Measurements from ENCODE around the gene WDR81.

DNA sequence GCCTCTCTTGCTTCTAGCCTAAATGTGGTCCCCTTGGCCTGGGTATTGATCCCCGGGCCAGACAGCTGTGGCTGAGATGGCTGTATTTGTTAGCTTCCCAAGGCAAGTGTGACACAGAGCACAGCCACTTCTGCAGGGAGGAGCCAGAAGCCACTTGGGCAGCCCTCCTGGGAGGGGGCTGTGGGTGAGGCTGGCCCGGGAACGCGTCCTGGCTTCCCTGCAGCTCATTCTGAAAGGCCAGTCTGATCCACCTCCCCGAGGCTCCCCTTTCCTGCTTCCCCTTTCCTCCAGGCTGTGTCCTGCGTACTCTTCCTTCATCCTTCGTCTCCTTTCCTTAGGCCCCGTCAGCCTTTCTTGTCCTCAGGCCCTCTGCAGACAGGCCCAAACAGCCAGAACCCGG lies 26.1 kb downstream of the WDR81 start:
- TF ChIP-seq ZFP3 (CRISPR knock-in tag; IDR thresholded peaks at IDR 0.05) (no peak), RARB (CRISPR knock-in tag; IDR thresholded peaks at IDR 0.05) (no peak), CSDC2 (CRISPR knock-in tag; IDR thresholded peaks at IDR 0.05) (no peak), ARNTL (CRISPR knock-in tag; IDR thresholded peaks at IDR 0.05; ENCODE audit: borderline replicate concordance, low read depth) (no peak), ZNF8 (CRISPR knock-in tag; IDR thresholded peaks at IDR 0.05) (no peak), PPARA (CRISPR knock-in tag; IDR thresholded peaks at IDR 0.05; ENCODE audit: borderline replicate concordance) (no peak), SNAI2 (CRISPR knock-in tag; IDR thresholded peaks at IDR 0.05) (no peak)
- TF ChIP-seq, protein P1, sequence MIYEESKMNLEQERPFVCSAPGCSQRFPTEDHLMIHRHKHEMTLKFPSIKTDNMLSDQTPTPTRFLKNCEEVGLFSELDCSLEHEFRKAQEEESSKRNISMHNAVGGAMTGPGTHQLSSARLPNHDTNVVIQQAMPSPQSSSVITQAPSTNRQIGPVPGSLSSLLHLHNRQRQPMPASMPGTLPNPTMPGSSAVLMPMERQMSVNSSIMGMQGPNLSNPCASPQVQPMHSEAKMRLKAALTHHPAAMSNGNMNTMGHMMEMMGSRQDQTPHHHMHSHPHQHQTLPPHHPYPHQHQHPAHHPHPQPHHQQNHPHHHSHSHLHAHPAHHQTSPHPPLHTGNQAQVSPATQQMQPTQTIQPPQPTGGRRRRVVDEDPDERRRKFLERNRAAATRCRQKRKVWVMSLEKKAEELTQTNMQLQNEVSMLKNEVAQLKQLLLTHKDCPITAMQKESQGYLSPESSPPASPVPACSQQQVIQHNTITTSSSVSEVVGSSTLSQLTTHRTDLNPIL (CRISPR knock-in tag; IDR thresholded peaks at IDR 0.05; ENCODE audit: low read depth): no peak
- TF ChIP-seq, protein P2, sequence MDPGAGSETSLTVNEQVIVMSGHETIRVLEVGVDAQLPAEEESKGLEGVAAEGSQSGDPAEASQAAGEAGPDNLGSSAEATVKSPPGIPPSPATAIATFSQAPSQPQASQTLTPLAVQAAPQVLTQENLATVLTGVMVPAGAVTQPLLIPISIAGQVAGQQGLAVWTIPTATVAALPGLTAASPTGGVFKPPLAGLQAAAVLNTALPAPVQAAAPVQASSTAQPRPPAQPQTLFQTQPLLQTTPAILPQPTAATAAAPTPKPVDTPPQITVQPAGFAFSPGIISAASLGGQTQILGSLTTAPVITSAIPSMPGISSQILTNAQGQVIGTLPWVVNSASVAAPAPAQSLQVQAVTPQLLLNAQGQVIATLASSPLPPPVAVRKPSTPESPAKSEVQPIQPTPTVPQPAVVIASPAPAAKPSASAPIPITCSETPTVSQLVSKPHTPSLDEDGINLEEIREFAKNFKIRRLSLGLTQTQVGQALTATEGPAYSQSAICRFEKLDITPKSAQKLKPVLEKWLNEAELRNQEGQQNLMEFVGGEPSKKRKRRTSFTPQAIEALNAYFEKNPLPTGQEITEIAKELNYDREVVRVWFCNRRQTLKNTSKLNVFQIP (CRISPR knock-in tag; IDR thresholded peaks at IDR 0.05; ENCODE audit: borderline replicate concordance, low read depth): no peak

All from SK-N-SH treated with all-trans-retinoic acid at 6 μM for 48 hours (cell line).